DMS 273 (cell line): ENCODE results near the gene ZNF227.
"Not testable (repeated sequence)": the region's sequence is repeated elsewhere in the genome, so short reads cannot be mapped to it uniquely, and the experiment has no call there.

Experiments
- DNase-seq: peaks from one replicate; lab custom pipeline; 2025; ENCODE audit not compliant: unreplicated experiment; lab: John Stamatoyannopoulos, UW

The ZNF227 gene

DNA sequence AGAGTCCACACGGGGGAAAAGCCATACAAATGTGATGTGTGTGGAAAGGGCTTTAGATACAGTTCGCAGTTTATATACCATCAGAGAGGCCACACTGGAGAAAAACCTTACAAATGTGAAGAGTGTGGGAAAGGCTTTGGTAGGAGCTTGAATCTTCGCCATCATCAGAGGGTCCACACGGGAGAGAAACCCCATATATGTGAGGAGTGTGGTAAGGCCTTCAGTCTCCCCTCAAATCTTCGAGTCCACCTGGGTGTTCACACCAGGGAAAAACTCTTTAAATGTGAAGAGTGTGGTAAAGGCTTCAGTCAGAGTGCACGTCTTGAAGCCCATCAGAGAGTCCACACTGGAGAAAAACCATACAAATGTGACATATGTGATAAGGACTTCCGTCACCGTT, 24.1 kb downstream of the ZNF227 start:
- DNase-seq, result no peak

DNA sequence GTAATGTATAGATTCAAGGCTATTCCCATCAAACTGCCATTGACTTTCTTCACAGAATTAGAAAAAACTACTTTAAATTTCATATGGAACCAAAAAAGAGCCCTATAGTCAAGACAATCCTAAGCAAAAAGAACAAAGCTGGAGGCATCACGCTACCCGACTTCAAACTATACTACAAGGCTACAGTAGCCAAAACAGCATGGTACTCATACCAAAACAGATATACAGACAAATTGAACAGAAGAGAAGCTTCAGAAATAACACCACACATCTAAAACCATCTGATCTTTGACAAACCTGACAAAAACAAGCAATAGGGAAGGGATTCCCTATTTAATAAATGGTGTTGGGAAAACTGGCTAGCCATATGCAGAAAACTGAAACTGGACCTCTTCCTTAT, 40.0 kb downstream of the ZNF227 start:
- not testable (repeated sequence) for DNase-seq

DNA sequence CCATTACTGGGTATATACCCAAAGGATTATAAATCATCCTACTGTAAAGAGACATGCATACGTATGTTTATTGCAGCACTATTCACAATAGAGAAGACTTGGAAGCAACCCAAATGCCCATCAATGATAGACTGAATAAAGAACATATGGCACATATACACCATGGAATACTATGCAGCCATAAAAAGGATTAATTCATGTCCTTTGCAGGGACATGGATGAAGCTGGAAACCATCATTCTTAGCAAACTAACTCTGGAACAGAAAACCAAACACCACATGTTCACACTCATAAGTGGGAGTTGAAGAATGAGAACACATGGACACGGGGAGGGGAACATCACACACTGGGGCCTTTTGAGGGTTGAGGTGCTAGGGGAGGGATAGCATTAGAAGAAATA, 41.1 kb downstream of the ZNF227 start:
- DNase-seq, result not testable (repeated sequence)

DNA sequence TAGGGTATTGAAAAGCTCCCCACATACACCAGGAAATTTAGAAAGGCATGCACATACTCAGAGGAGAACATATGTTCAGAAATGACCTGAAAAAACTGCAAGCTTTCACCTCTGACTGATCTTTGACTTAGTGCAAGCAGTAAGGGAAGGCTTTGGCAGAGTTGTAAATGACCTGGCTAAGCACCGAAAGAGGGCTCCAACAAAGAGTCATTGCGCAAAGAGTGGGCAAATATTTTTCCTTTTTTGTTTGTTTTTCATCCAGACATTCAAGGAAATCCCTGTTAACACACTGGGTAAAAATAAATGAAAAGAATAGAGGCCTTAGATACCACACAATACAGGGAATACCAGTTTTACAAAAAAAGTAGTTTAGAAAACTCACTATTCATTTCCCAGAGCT, 42.2 kb downstream of the ZNF227 start:
- DNase-seq, result no peak

DNA sequence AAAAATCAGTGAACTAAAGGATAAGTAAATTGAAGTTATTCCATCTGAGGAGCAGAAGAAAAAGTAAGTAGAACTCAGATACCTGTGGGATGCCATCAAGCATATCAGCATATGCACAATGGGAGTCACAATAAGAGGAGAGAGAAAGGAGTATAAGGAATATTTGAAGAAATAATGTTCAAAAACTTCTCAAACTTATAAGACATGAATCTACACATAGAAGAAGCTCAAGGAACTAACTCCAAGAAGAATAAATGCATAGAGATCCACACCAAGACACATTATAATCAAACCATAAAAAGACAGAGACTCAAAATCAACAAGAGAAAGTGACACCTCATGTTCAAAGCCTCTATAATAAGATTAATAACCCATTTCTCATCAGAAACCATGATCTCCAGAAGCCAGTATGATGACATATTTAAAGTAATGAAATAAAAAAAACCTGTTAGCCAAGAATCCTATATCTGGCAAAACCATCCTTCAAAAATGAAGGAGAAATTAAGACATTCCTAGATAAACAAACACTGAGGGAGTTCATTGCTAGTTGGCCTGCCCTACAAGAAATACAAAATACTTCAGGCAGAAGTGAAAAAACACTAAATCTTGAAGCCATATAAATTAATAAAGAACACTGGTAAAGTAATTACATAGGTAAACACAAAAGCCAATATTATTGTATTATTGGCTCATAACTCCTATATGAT, 43.5 kb downstream of the ZNF227 start:
- DNase-seq, result no peak

DNA sequence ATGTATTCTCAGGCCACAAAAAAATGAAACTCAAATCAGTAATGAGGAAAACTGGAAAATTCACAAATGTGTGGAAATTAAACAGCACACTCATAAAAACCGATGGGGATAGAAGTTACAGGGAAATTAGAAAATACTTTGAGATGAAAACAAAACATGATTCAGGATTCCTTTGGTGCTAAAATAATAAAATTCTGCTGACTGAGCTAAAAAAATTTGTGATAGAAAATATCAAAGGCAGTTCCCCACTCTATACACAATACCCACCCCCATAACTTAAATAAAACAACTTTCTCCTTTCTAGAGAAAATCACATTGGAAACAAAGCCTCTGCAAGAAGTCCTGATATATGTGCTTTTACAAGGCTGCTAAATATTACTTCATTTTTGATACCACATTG, 45.8 kb downstream of the ZNF227 start:
- DNase-seq, result no peak

DNA sequence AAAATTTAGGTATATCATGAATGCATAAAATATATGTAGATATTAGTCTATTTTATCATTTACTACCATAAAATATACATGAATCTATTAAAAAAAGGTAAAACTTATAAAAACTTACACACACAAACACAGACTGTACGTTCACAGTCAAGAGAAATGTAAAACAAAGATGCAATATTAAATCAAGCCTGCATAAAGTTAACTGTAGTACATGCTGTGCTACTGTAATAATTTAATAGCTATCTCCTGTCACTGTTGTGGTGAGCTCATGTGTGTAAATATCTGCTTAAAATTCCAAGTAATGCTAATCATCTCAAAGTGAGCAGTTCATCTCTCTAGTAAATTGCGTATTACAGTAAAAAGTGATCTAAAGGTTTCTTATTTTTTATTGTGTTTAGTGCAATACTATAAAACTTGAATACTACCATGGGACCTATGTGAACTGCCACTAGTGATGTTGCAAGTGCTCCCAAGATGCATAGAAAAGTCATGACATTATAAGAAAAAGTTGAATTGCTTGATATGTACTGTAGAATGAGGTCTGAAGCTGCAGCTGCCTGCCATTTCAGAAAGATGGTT, 46.6 kb downstream of the ZNF227 start:
- no peak for DNase-seq

DNA sequence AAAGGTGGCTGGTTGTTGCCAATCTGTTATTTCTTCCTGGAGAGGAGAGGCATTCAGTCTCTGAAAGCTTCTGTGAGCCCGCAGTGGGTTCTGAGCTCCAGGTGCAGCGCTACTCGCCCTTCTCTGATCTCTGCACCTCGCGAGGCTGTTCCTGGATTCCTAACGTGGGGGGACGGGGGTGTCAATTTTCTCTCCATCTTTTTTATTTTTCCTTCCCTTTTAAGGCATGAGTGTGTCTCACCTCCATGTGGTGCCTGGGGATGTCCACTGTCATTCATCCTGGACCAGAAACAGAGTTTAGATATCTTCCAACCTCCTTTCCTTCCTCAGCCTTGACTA, 48.0 kb downstream of the ZNF227 start:
- DNase-seq, result peak; percentile 43

DNA sequence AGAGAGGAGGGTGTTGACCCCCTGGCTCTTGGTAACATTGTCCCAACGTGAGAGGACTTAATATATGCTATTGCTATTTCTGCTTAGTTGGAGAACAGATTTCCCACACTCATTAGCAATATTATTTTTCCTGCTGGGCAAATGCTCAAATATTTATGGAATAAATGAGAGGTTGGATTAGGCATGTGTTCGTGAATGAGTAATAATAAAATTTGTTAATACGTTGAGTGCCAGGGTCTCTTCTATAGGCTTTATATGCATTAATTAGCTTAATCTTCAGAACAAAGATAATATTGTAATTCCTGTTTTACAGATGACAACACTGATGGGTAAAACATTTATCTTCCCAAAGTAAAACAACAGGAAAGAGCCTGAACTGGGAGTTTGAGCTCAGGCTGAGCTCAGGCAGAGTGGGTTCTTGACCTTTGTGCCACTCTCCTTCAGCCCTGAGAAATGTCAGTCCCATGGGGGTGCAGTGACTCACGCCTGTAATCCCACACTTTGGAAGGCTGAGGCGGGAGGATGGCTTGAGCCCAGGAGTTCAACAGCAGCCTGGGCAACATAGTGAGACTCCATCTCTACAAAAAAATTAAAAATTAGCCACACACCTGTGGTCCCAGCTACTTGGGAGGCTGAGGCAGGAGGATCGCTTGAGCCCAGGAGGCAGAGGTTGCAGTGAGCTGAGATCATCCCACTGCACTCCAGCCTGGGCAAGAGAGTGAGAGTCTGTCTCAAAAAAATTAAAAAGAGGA, 48.5 kb downstream of the ZNF227 start:
- DNase-seq, result no peak

DNA sequence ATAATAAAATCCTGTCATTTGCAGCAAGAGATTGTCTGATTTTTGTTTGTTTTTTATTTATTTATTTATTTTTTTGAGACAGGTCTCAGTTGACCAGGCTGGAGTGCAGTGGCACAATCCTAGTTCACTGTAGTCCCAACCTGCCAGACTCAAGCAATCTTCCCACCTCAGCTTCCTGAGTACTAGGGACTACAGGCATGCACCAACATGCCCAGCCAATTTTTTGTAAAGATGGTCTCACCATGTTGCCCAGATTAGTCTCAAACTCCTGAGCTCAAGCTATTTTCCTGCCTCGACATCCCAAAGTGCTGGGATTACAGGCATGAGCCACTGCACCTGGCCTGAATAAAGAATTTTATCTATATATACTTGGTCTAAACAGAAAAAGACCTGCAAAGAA, 65.0 kb downstream of the ZNF227 start:
- no peak for DNase-seq

DNA sequence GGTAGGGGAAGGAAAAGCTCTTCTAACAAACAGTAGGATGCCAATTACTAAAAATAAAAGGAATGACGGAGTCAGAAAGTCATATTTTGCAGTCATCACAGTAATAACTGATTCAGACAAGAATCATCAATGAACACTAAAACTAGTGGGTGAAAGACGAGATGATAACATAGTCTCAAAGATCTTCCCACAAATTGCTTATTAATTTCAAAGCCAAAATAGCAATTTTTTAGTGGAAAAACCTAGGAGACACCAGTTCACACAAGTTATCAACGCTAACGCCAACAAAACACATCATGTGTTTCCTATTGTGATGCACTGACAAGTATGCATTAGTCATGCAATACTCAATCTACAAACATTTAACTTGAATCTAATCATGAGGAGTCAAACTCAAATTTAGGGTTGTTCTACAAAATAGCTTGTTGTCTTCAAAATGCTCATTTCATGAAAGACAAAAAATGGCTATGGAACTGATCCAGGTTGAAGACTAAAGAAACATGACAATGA, 65.9 kb downstream of the ZNF227 start:
- DNase-seq, result no peak

DNA sequence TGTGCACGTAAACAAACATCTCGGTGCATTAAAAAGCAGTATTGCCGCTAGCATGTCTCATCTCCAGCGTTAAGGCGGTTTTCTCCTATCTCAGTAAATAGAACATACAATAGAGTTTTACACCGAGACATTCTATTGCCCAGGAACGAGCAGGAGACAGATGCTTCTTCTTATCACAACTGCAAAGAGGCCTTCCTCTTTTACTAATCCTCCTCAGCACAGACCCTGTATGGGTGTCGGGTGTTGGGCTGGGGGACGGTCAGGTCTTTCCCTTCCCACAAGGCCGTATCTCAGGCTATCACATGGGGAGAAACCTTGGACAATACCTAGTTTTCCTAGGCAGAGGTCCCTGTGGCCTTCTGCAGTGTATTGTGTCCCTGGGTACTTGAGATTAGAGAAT, 68.6 kb downstream of the ZNF227 start:
- DNase-seq, result no peak

DNA sequence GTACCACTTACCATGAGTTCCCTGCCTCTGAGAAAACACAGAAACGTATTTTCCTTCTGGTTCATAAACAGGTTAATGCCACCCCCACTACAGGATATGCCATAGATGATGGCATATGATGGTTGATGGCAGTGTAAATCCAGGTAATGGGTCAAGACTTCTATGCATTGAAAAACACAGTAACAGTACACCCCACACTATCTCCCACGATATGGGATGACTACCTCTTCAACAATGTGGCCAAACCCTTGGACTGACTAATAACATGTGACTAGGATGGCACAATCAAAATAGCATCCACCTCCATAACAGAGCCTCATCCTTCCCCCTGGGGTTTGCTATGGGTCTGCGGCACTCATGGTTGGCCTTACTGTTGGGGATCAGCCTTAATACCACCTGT, 70.5 kb downstream of the ZNF227 start:
- no peak for DNase-seq

DNA sequence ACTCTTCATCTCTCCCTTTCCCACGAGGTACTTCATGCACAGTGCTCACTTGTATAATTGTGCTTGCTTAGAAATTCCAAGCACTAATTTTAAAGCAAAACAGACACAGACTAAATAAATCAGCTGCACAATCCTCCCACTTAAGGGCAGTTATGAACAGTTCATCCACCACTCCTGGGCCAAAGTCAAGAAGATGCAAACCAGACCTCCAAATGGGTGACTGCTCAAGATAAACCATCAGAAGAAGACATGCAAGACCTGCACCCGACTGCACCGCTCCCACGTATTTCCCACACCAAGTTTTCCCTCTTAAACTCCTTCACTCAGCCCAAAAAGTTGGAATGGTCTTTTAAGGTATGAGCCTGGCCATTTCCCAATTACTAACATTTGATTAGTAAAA, 72.6 kb downstream of the ZNF227 start:
- DNase-seq, result no peak
